Measurements from ENCODE around the gene SPOP. TPM values are rescaled to one million over a fixed set of nuclear protein-coding genes. Genes with fewer than 3 reads are reported as not detected.
"Not testable (repeated sequence)": the region's sequence is repeated elsewhere in the genome, so short reads cannot be mapped to it uniquely, and the experiment has no call there.

The SPOP gene
- total RNA-seq, 4 donors from 2014 or later = 27.5 to 57.5 (median 53.5) TPM

DNA sequence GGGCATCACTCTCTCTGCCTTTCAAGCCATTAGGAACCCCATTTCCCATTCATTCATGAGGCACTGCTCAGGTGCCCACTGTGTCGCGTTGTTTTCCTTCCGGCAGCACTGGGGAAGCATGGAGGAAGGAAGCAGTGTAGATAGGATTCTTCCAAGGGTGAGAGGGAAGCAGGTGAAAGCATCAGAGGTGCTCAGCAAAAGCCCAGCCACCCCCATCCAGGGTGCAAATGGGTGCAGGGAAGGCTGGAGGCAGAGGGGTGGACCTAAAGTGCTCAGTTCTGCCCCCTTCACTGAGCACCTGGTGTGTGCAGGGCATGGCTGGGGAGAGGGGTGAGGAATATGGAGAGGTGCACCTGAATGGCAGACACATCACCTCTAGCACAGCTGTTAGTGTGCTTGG is 105.7 kb downstream of the SPOP start:
- Histone ChIP-seq H3K4me1 (peaks cover 21 to 33% of the 10 kb centered on the region in 2 donors), H3K36me3 (no peaks in the 10 kb centered on the region), H3K27ac (no peak overlapping the region), H3K27me3 (peaks cover 0 to 4% (median 0%) of the 10 kb centered on the region in 3 donors), H3K9me3 (no peaks in the 10 kb centered on the region), H3K4me3 (no peak overlapping the region)
- ATAC-seq = no peak
- intact Hi-C loops (cut with DNase I; ENCODE audit: low total_unique reads) = no loop called here
- in situ Hi-C loops (cut with MboI; ENCODE audit: low sequenced_read_pairs in 4 of 4) = loop anchor here (5.0 to 25.0 kb wide), 6 partner anchors 120 to 415 kb away; partner anchors contain the start of genes DLX3 (in 3 of the 4) and TAC4 (in 1 of the 4)
- DNase-seq = no peak
- TF ChIP-seq POLR2A (IDR thresholded peaks at IDR 0.05) (no peak), CTCF (IDR thresholded peaks at IDR 0.05 in 4 of 5, conservative IDR thresholded peaks at IDR 0.05 in 1 of 5) (no peak)

GRCh38 chr17:49571764-49572163 is 106.1 kb downstream of the SPOP start:
- ATAC-seq = no peak
- Histone ChIP-seq H3K27me3 (peaks cover 0 to 4% (median 0%) of the 10 kb centered on the region in 3 donors), H3K4me3 (no peak overlapping the region), H3K27ac (no peak overlapping the region), H3K36me3 (no peaks in the 10 kb centered on the region), H3K9me3 (no peaks in the 10 kb centered on the region), H3K4me1 (peaks cover 26 to 33% of the 10 kb centered on the region in 2 donors)
- no peak for DNase-seq
- no peak for TF ChIP-seq POLR2A (IDR thresholded peaks at IDR 0.05)
- no peak for TF ChIP-seq CTCF (IDR thresholded peaks at IDR 0.05 in 4 of 5, conservative IDR thresholded peaks at IDR 0.05 in 1 of 5)
- in situ Hi-C loops (cut with MboI; ENCODE audit: low sequenced_read_pairs in 4 of 4) = loop anchor here (5.0 to 25.0 kb wide), 6 partner anchors 121 to 416 kb away; partner anchors contain the start of genes DLX3 (in 3 of the 4) and TAC4 (in 1 of the 4)
- intact Hi-C loops (cut with DNase I; ENCODE audit: low total_unique reads) = no loop called here

DNA sequence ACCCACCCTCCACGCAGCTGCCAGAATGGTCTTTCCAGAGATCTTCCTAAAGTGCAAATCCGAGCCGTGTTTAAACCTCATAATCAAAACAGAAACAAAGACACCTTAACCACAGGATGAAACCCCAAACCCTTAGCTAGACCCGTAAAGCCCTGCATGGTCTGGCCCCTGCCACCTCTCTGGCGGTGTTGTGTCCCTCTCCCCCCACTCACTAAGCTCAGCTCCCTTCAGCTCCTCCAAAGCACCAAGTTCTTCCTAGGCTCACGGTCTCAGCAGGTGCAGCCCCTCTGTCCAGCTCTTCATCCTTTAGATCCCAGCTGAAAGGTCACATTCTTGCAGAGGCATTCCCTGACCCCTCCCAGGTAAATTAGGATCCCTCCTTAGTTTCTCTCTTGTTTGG is 106.6 kb downstream of the SPOP start:
- Histone ChIP-seq H3K27ac (no peak overlapping the region), H3K36me3 (no peaks in the 10 kb centered on the region), H3K9me3 (no peaks in the 10 kb centered on the region), H3K4me1 (peaks cover 31 to 33% of the 10 kb centered on the region in 2 donors), H3K27me3 (peaks cover 0 to 4% (median 0%) of the 10 kb centered on the region in 3 donors), H3K4me3 (no peak overlapping the region)
- ATAC-seq (no peak), DNase-seq (no peak)
- TF ChIP-seq POLR2A (IDR thresholded peaks at IDR 0.05) (no peak), CTCF (IDR thresholded peaks at IDR 0.05 in 4 of 5, conservative IDR thresholded peaks at IDR 0.05 in 1 of 5) (no peak)
- intact Hi-C loops (cut with DNase I; ENCODE audit: low total_unique reads) (no loop called here), in situ Hi-C loops (cut with MboI; ENCODE audit: low sequenced_read_pairs in 4 of 4) (loop anchor here (5.0 to 25.0 kb wide), 6 partner anchors 121 to 416 kb away; partner anchors contain the start of genes DLX3 (in 3 of the 4) and TAC4 (in 1 of the 4))

- DNase-seq = no peak
- H3K27ac ChIP-seq = peak overlapping the region; percentile 59 to 79 (median 74)
- H3K9me3 ChIP-seq = no peaks in the 10 kb centered on the region
- in situ Hi-C loops (cut with MboI; ENCODE audit: low sequenced_read_pairs in 4 of 4) = loop anchor here (5.0 to 25.0 kb wide), 6 partner anchors 122 to 417 kb away; partner anchors contain the start of genes DLX3 (in 3 of the 4) and TAC4 (in 1 of the 4)
- peaks cover 32 to 34% of the 10 kb centered on the region in 2 donors for H3K4me1 ChIP-seq
- H3K36me3 ChIP-seq = no peaks in the 10 kb centered on the region
- no peak overlapping the region for H3K4me3 ChIP-seq
- no peaks in the 10 kb centered on the region for H3K27me3 ChIP-seq
- TF ChIP-seq POLR2A (IDR thresholded peaks at IDR 0.05) (no peak), CTCF (IDR thresholded peaks at IDR 0.05 in 4 of 5, conservative IDR thresholded peaks at IDR 0.05 in 1 of 5) (no peak)
- intact Hi-C loops (cut with DNase I; ENCODE audit: low total_unique reads) = no loop called here
- no peak for ATAC-seq
Measured at GRCh38 chr17:49570540-49571242, 107.2 kb downstream of the SPOP start.

DNA sequence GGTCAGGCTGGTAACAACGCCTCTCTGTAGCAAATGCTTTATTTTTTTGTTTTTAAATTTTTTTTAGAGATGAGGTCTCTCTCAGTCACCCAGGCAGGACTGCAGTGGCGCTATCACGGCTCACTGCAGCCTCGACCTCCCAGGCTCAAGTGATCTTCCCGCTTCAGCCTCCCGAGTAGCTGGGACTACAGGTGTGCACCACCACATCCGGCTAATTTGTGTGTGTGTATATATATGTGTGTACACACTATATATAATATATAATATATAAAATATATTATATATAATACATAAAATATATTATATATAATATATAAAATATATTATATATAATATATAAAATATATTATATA is 109.2 kb downstream of the SPOP start:
- not testable (repeated sequence) for H3K36me3 ChIP-seq, H3K27me3 ChIP-seq, DNase-seq, H3K9me3 ChIP-seq, ATAC-seq
- in situ Hi-C loops (cut with MboI; ENCODE audit: low sequenced_read_pairs in 4 of 4) = loop anchor here (5.0 to 25.0 kb wide), 9 partner anchors 134 to 426 kb away; partner anchors contain the start of genes DLX3 (in 4 of the 4), TAC4 (in 2 of the 4) and KAT7 (in 1 of the 4)
- intact Hi-C loops (cut with DNase I; ENCODE audit: low total_unique reads) = loop anchor here (1.0 to 5.0 kb wide), 6 partner anchors 74 to 428 kb away; partner anchors contain the start of genes KAT7 and SPOP
- H3K4me1 ChIP-seq = peaks cover 34 to 38% of the 10 kb centered on the region in 2 donors
- peak overlapping the region in 2 of 4 donors; percentile 62 to 66 for H3K4me3 ChIP-seq
- peak overlapping the region; percentile 88 to 95 (median 91) for H3K27ac ChIP-seq

All from gastrocnemius medialis (tissue), 4 donors.